ENCODE data around the gene AGAP2. TPM values are rescaled to one million over a fixed set of nuclear protein-coding genes. Genes with fewer than 3 reads are reported as not detected.

Gene AGAP2
- total and polyA plus RNA-seq, 8 donors: 0.24 to 3.0 (median 0.79) TPM

DNA sequence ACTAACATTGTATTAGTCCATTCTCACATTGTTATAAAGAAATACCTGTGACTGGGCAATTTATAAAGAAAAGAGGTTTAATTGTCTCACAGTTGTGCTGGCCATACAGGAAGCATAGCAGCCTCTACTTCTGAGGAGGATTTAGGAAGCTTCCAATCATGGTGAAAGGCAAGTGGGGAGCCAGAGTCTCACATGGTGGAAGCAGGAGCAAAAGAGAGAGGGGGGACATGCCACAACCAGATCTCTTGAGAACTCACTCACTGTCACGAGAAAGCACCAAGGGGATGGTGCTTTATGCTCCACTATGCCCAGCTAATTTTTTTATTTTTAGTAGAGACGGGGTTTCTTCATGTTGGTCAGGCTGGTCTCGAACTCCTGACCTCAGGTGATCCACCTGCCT lies 31.3 kb downstream of the AGAP2 start:
- H3K4me1 ChIP-seq: no peaks in the 10 kb centered on the region
- peaks cover 0 to 6% (median 0%) of the 10 kb centered on the region in 3 donors for H3K36me3 ChIP-seq
- ATAC-seq (no peak), DNase-seq (no peak), FAIRE-seq (no peak)
- TF ChIP-seq, protein P1, sequence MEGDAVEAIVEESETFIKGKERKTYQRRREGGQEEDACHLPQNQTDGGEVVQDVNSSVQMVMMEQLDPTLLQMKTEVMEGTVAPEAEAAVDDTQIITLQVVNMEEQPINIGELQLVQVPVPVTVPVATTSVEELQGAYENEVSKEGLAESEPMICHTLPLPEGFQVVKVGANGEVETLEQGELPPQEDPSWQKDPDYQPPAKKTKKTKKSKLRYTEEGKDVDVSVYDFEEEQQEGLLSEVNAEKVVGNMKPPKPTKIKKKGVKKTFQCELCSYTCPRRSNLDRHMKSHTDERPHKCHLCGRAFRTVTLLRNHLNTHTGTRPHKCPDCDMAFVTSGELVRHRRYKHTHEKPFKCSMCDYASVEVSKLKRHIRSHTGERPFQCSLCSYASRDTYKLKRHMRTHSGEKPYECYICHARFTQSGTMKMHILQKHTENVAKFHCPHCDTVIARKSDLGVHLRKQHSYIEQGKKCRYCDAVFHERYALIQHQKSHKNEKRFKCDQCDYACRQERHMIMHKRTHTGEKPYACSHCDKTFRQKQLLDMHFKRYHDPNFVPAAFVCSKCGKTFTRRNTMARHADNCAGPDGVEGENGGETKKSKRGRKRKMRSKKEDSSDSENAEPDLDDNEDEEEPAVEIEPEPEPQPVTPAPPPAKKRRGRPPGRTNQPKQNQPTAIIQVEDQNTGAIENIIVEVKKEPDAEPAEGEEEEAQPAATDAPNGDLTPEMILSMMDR (IDR thresholded peaks at IDR 0.05): no peak
- WGBS, 2 donors: 97 to 99% methylated on average over 3 of the region's 3 CpGs
- H3K27me3 ChIP-seq: no peaks in the 10 kb centered on the region
- H3K27ac ChIP-seq: no peak overlapping the region
- intact Hi-C loops (cut with DNase I): no loop called here
- no peak overlapping the region for H3K4me3 ChIP-seq
- no peaks in the 10 kb centered on the region for H3K9me3 ChIP-seq

DNA sequence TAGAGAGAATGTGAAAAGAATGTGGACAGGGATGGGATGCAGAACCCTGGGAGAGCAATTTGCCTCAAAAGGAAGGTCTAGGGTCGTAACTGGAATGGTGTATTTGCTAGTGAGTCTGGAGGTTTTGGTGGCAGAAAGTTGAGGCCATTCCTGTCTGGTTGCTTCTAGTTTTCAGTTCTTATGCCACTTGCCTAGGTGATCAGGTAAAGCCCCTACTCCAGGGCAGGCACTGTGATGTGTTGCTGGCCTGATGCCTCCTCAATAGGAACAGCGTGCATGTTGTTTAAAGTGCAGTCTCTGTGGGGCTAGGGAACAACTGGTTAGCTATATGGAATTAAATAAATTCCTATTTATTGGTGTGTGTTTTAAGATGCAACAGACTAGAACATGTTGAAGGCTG lies 38.2 kb downstream of the AGAP2 start:
- TF ChIP-seq, protein P1 (IDR thresholded peaks at IDR 0.05): no peak

DNA sequence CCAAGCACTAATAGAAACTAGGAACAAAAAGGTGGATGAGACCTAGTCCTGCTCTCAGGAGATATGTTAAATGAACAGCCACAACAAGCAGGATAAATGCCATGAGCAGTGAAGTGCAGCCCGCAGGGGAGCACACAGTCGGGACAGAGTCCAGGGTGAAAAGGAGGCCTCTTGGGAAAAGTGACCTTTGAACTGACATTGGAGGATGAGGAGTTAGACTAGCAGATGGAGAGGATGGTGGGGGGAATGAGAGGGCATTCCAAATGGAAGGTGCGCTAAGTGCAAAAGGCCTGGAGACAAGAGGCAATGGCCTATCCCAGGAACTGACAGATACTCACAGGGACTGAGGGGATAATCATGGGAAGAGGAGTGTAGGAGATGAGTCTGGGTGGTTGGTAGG lies 40.1 kb downstream of the AGAP2 start:
- H3K4me3 ChIP-seq: no peak overlapping the region
- H3K36me3 ChIP-seq: peaks cover 0 to 16% (median 5%) of the 10 kb centered on the region in 3 donors
- H3K9me3 ChIP-seq: no peaks in the 10 kb centered on the region
- no peak for DNase-seq
- intact Hi-C loops (cut with DNase I): no loop called here
- H3K27ac ChIP-seq: no peak overlapping the region
- 89 to 91% methylated on average over 3 of the region's 3 CpGs for WGBS, 2 donors
- no peaks in the 10 kb centered on the region for H3K27me3 ChIP-seq
- no peak for FAIRE-seq
- TF ChIP-seq, protein P1 (IDR thresholded peaks at IDR 0.05): no peak
- peaks cover 0 to 4% (median 4%) of the 10 kb centered on the region in 3 donors for H3K4me1 ChIP-seq
- no peak for ATAC-seq

More for the DNA sequence above, 38.2 kb downstream of the AGAP2 start:
- 90 to 96% methylated on average over 2 of the region's 2 CpGs for WGBS, 2 donors
- DNase-seq (no peak), FAIRE-seq (no peak), ATAC-seq (no peak)
- H3K9me3 ChIP-seq: no peaks in the 10 kb centered on the region
- H3K27me3 ChIP-seq: no peaks in the 10 kb centered on the region
- H3K4me1 ChIP-seq: no peaks in the 10 kb centered on the region
- intact Hi-C loops (cut with DNase I): no loop called here
- H3K36me3 ChIP-seq: peaks cover 0 to 16% (median 5%) of the 10 kb centered on the region in 3 donors
- no peak overlapping the region for H3K4me3 ChIP-seq
- no peak overlapping the region for H3K27ac ChIP-seq

DNA sequence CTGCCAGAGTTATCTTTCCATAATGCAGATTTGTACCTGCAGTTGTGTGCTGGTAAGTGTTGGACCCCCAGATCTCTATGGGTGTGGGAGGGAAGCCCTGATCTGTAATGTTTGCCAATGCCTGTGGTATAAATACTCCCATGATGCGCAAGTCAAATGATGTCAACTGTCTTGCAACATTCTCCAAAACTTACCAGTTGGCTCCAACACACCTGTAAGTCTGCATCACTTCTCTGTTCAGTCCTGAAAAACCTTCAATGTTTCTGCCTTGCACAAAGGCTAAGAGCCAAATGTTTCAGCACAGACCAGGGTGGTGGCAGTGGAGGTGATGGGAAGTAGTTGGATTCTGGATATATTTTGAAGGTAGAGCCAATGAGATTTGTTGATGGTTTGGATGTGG lies 41.5 kb downstream of the AGAP2 start:
- ATAC-seq: no peak
- FAIRE-seq: no peak
- Histone ChIP-seq H3K27ac (no peak overlapping the region), H3K36me3 (peaks cover 0 to 16% (median 5%) of the 10 kb centered on the region in 3 donors), H3K4me1 (peaks cover 0 to 4% (median 4%) of the 10 kb centered on the region in 3 donors), H3K9me3 (no peaks in the 10 kb centered on the region), H3K4me3 (no peak overlapping the region), H3K27me3 (no peaks in the 10 kb centered on the region)
- intact Hi-C loops (cut with DNase I): no loop called here
- WGBS, 2 donors: 96 to 100% methylated on average over 1 of the region's 1 CpG
- TF ChIP-seq, protein P1 (IDR thresholded peaks at IDR 0.05): no peak
- DNase-seq: no peak

DNA sequence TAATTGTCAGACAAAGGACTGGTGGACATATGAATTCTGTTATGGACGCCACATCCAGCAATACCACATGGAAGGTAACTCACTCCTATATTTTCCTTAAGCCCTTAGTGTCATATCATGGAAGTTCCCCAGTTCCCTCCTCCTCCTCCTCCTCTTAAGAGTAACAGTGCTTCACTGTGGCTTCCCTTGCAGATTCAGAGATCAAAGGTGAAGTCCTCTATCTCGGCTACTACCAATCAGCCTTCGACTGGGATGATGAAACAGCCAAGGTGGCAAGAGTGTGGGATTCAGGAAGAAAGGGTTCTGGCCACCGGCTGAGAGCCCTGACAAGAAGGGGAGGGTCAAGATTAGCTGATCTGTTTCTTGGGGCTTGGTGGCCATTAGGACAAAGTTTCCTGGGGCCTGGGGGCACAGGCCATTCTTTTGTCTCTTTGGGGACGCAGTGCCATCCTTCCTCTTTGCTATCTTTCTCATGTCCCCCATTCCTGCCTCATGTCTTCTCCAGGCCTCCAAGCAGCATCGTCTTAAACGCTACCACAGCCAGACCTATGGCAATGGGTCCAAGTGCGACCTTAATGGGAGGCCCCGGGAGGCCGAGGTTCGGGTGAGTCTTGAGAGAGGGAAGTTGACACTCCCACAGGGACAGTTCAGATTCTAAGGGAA lies 42.6 kb downstream of the AGAP2 start:
- intact Hi-C loops (cut with DNase I): no loop called here
- FAIRE-seq (no peak), DNase-seq (no peak), ATAC-seq (no peak)
- Histone ChIP-seq H3K4me3 (no peak overlapping the region), H3K4me1 (peaks cover 0 to 4% (median 4%) of the 10 kb centered on the region in 3 donors), H3K27me3 (no peaks in the 10 kb centered on the region), H3K9me3 (no peaks in the 10 kb centered on the region), H3K27ac (no peak overlapping the region), H3K36me3 (peaks cover 0 to 16% (median 5%) of the 10 kb centered on the region in 3 donors)
- TF ChIP-seq, protein P1 (IDR thresholded peaks at IDR 0.05): no peak
- 90 to 91% methylated on average over 11 of the region's 11 CpGs for WGBS, 2 donors
